Bronchial epithelial cell (primary cell): ENCODE measurements around the gene HADHA. TPM values are rescaled to one million over a fixed set of nuclear protein-coding genes. Genes with fewer than 3 reads are reported as not detected.
A peak's percentile ranks its signal among the peaks of the same experiment; 100 is the strongest.
"Not testable (repeated sequence)": the region's sequence is repeated elsewhere in the genome, so short reads cannot be mapped to it uniquely, and the experiment has no call there.

Source experiments
- DNase-seq: peaks from one replicate; pipeline ENCODE4 v3.0.0-alpha.2; 2010; ENCODE audit warnings: low read depth
- FAIRE-seq: peaks from 2 replicates; lab custom pipeline; 2011; peaks lifted over from hg19 to GRCh38; lab: Jason Lieb, UNC
- H3K27me3 ChIP-seq: 2 replicates; pipeline ENCODE4 v1.5.1; 2011; ENCODE audit warnings: low read length; ENCODE audit not compliant: control insufficient read depth, insufficient read depth
- H3K36me3 ChIP-seq: 2 replicates; pipeline ENCODE4 v1.5.1; 2011; ENCODE audit warnings: low read length; ENCODE audit not compliant: control insufficient read depth, insufficient read depth
- H3K4me3 ChIP-seq: 2 replicates; pipeline ENCODE4 v1.5.1; 2011; ENCODE audit warnings: mild to moderate bottlenecking, low read depth, low read length, control low read depth
- CTCF ChIP-seq: IDR thresholded peaks from 2 replicates; pipeline ENCODE4 v1.5.1; 2011; ENCODE audit warnings: mild to moderate bottlenecking, moderate library complexity, low read length, control low read depth, inconsistent platforms; ENCODE audit not compliant: insufficient read depth, severe bottlenecking
- total RNA-seq: library from RNA; depleted of rRNA; stranded (reverse); fragments of >200 nt; gene quantifications from 2 replicates; pipeline ENCODE4 v1.2.1, GENCODE V29; 2014

Gene HADHA
- total RNA-seq, 1 donor from 2014 or later, result 140 TPM

DNA sequence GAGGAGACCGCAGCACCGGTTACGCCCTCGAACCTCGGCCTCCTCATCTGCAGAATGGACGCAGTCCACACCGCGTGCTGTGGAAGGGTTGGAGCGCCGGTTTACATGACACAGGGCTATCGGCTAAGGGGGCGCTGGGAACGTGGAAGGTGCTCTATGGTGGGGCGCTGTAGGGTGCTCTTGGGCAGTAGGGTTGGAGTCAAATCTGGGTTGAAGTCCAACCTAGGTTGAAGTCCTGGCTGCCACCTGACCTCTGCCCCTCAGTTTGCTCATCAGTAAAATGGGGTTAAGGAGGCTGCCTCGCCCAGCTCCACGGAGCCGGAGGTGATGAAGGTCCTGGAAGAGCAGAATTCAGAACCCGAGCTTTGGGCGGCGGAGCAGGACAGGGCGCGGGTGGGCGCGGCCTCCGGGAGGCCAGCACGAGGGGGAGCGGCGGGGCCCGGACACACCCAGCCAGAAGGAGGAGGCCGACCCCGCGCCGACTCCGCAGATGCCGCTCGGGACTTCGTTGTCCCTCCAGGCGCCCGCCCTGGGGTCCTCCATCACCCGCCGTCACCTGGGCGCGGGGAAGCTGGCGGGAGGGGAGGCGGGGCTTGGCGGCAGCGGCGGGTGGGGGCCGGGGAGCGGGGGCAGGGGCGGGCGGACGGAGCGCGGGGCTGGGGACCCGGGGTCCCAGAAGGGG is 72.1 kb downstream of the HADHA start:
- no peak for FAIRE-seq
- Histone ChIP-seq H3K4me3 (peak overlapping the region; percentile 6), H3K27me3 (peaks cover 11% of the 10 kb centered on the region), H3K36me3 (no peaks in the 10 kb centered on the region)
- DNase-seq, result no peak
- no peak for TF ChIP-seq CTCF

- H3K27me3 ChIP-seq, result peaks cover 11% of the 10 kb centered on the region
- no peak for TF ChIP-seq CTCF
- H3K36me3 ChIP-seq, result no peaks in the 10 kb centered on the region
- DNase-seq, result no peak
- FAIRE-seq, result no peak
- H3K4me3 ChIP-seq, result no peak overlapping the region
Observed at GRCh38 chr2:26170795-26171194, 73.6 kb downstream of the HADHA start.

DNA sequence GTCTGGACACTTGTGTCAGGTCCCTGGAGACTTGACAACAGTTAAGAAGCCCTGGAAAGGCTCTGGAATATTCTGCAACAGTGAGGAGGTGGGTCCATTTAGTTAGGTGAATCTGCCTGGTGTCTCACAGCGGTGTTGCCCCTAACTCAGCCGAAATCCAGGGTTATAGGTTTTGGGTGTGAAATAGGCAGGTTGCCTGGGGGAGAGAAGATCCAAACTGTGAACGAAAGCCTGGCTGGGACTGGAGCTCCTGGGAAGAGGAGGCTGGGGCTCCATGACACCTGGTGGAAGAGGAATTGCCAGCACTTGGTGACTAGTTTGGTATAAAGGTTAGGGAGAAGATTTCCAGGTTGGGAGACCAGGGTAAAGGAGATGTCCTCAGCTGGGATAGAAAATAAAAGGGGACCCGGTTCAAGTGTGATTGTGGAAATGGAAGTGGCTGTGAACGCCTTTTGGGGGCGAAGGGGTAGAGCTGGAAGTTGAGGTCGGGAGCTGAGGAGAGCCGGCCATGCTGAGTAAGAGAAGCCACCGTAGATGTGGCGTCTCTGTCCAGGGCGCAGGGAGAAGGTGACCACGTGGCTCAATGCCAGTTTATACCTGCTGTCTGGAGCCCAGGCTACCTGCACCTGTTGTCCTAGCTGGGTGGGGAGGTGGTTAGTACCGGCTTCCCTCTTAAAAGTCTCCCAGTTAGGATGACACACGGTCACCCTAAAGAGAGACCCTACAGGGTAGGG is 74.6 kb downstream of the HADHA start:
- no peak for DNase-seq
- FAIRE-seq, result peak; percentile 36
- Histone ChIP-seq H3K36me3 (no peaks in the 10 kb centered on the region), H3K4me3 (no peak overlapping the region), H3K27me3 (peaks cover 11% of the 10 kb centered on the region)
- no peak for TF ChIP-seq CTCF

GRCh38 chr2:26169226-26169625 is 75.2 kb downstream of the HADHA start:
- no peaks in the 10 kb centered on the region for H3K36me3 ChIP-seq
- H3K4me3 ChIP-seq, result no peak overlapping the region
- DNase-seq (no peak), FAIRE-seq (no peak)
- TF ChIP-seq CTCF, result no peak
- peaks cover 9% of the 10 kb centered on the region for H3K27me3 ChIP-seq

GRCh38 chr2:26168785-26169184 is 75.6 kb downstream of the HADHA start:
- Histone ChIP-seq H3K27me3 (peaks cover 6% of the 10 kb centered on the region), H3K4me3 (no peak overlapping the region), H3K36me3 (no peaks in the 10 kb centered on the region)
- no peak for DNase-seq
- no peak for TF ChIP-seq CTCF
- no peak for FAIRE-seq

- not testable (repeated sequence) for H3K27me3 ChIP-seq, FAIRE-seq, H3K36me3 ChIP-seq, H3K4me3 ChIP-seq
- peak; percentile 13 for DNase-seq
Observed at GRCh38 chr2:26166541-26166940, 77.9 kb downstream of the HADHA start.
